Kidney (tissue), 14 donors: Measurements from ENCODE around the gene AP4S1. TPM values are rescaled to one million over a fixed set of nuclear protein-coding genes. Genes with fewer than 3 reads are reported as not detected.

Experiments
- DNase-seq, 5 donors: peaks; one replicate each; pipeline ENCODE4 v3.0.0-alpha.2; 2013 to 2020
- FAIRE-seq: peaks from 2 replicates; lab custom pipeline; 2012; peaks lifted over from hg19 to GRCh38; lab: Jason Lieb, UNC
- H3K27ac ChIP-seq, 2 donors: one replicate each; pipeline ENCODE4 v1.7.0; 2013; ENCODE audit warnings: low read depth in 2 of 2, low read length in 2 of 2, inconsistent platforms in 1 of 2
- H3K27me3 ChIP-seq: one replicate; pipeline ENCODE4 v1.7.1; 2013; ENCODE audit warnings: low read length, inconsistent platforms; ENCODE audit not compliant: control insufficient read depth, insufficient read depth
- H3K36me3 ChIP-seq, 3 donors: one replicate each; pipeline versions ENCODE4 v1.7.0 to v1.7.1; 2013; ENCODE audit warnings: low read length in 3 of 3, control low read depth in 1 of 3, inconsistent platforms in 1 of 3; ENCODE audit not compliant: insufficient read depth in 3 of 3, control insufficient read depth in 2 of 3
- H3K4me1 ChIP-seq, 3 donors: one replicate each; pipeline versions ENCODE4 v1.7.0 to v1.7.1; 2013; ENCODE audit warnings: low read length in 3 of 3, inconsistent platforms in 1 of 3, low read depth in 1 of 3; ENCODE audit not compliant: control insufficient read depth in 2 of 3, insufficient read depth in 2 of 3
- H3K4me3 ChIP-seq, 3 donors: one replicate each; pipeline versions ENCODE4 v1.7.0 to v1.8.1; 2013; ENCODE audit warnings: low read length in 3 of 3, control low read depth in 1 of 3, inconsistent platforms in 1 of 3
- H3K9ac ChIP-seq, 3 donors: one replicate each; pipeline versions ENCODE4 v1.7.0 to v1.7.1; 2013; ENCODE audit warnings: low read length in 3 of 3, control low read depth in 1 of 3, inconsistent platforms in 1 of 3
- H3K9me3 ChIP-seq, 3 donors: one replicate each; pipeline versions ENCODE4 v1.7.0 to v1.7.1; 2013; ENCODE audit warnings: low read length in 3 of 3, control low read depth in 1 of 3, inconsistent platforms in 1 of 3; ENCODE audit not compliant: control insufficient read depth in 2 of 3, insufficient read depth in 1 of 3
- CTCF ChIP-seq: IDR thresholded peaks from 3 replicates; pipeline ENCODE4 v1.5.1; 2012; ENCODE audit warnings: mild to moderate bottlenecking, moderate library complexity, borderline replicate concordance; ENCODE audit not compliant: insufficient read depth; ENCODE audit errors: extremely low read depth
- intact Hi-C: fragments of 100-400 bp; cut with DNase I; formaldehyde crosslinking; loops from one replicate; pipeline ENCODE4 v1.11.1; 2022
- polyA plus RNA-seq: library from polyadenylated mRNA; stranded (reverse); fragments of 350-450 nt; fragmentation: Illumina TruSeq; extraction: RNeasy Lipid Tissue Mini Kit (QIAGEN cat#74804); gene quantifications from one replicate; pipeline ENCODE4 v1.2.3, GENCODE V29; 2014; ENCODE audit warnings: low read depth, low replicate concordance; ENCODE audit not compliant: insufficient read depth
- total RNA-seq: library from RNA; stranded (reverse); fragmentation: NEBNext Ultra II Directional; extraction: Animal tissue kit (Norgen Biotek cat#: 25700); gene quantifications from one replicate; pipeline ENCODE4 v1.2.1, GENCODE V29; 2021
- donor health status: control.
- donor health status: control.
- donor health status: control.
- donor health status: control.
- donor health status: control.
- donor health status: DM: yes; HTN: yes; CAD: no.
- donor health status: Normal renal cell carcinoma (clear cell type).

The AP4S1 gene
- total and polyA plus RNA-seq, 2 donors from 2014 or later, result 9.0 to 12.0 TPM

GRCh38 chr14:30994681-30995620, 30.5 kb upstream of the AP4S1 start:
- DNase-seq (no peak), FAIRE-seq (peak; percentile 47)
- no peaks in the 10 kb centered on the region for H3K27me3 ChIP-seq
- H3K9me3 ChIP-seq, result peaks cover 0 to 16% (median 2%) of the 10 kb centered on the region in 3 donors
- H3K4me3 ChIP-seq, result no peak overlapping the region
- no peak for TF ChIP-seq CTCF
- H3K9ac ChIP-seq, result no peak overlapping the region
- peaks cover 0 to 3% (median 2%) of the 10 kb centered on the region in 3 donors for H3K36me3 ChIP-seq
- peaks cover 0 to 17% (median 2%) of the 10 kb centered on the region in 3 donors for H3K4me1 ChIP-seq
- no peak overlapping the region for H3K27ac ChIP-seq
- intact Hi-C loops, result no loop called here

GRCh38 chr14:30995689-30996088, 29.8 kb upstream of the AP4S1 start:
- no peak for TF ChIP-seq CTCF
- Histone ChIP-seq H3K27me3 (no peaks in the 10 kb centered on the region), H3K9me3 (peaks cover 0 to 16% (median 2%) of the 10 kb centered on the region in 3 donors), H3K4me3 (no peak overlapping the region), H3K36me3 (peaks cover 0 to 3% (median 2%) of the 10 kb centered on the region in 3 donors), H3K9ac (no peak overlapping the region), H3K4me1 (peaks cover 0 to 17% (median 2%) of the 10 kb centered on the region in 3 donors), H3K27ac (no peak overlapping the region)
- DNase-seq (peak in 1 of 5 donors; percentile 14), FAIRE-seq (no peak)
- intact Hi-C loops, result no loop called here

GRCh38 chr14:30996892-30997659, 28.4 kb upstream of the AP4S1 start:
- DNase-seq (no peak), FAIRE-seq (no peak)
- Histone ChIP-seq H3K27ac (no peak overlapping the region), H3K27me3 (no peaks in the 10 kb centered on the region), H3K4me1 (peaks cover 0 to 13% (median 2%) of the 10 kb centered on the region in 3 donors), H3K9me3 (peaks cover 0 to 16% (median 2%) of the 10 kb centered on the region in 3 donors), H3K36me3 (peaks cover 0 to 3% (median 2%) of the 10 kb centered on the region in 3 donors), H3K9ac (no peak overlapping the region), H3K4me3 (no peak overlapping the region)
- no peak for TF ChIP-seq CTCF
- intact Hi-C loops, result no loop called here
